GM23248 (cell line): ENCODE data around the gene PTPRD. TPM values are rescaled to one million over a fixed set of nuclear protein-coding genes. Genes with fewer than 3 reads are reported as not detected.

Source experiments
- DNase-seq: peaks from one replicate; pipeline ENCODE4 v3.0.0-alpha.2; 2015
- H2AFZ ChIP-seq: fragments of 200-600 bp; sonication (generic); 2 replicates; pipeline ENCODE4 v1.6.1; 2016; ENCODE audit warnings: antibody characterized with exemption
- H3F3A ChIP-seq: fragments of 200-600 bp; sonication (generic); 2 replicates; pipeline ENCODE4 v1.6.1; 2016; ENCODE audit warnings: mild to moderate bottlenecking, antibody characterized with exemption, mixed run types; ENCODE audit not compliant: insufficient read depth
- H3K27ac ChIP-seq: fragments of 200-600 bp; sonication (generic); 2 replicates; pipeline ENCODE4 v1.5.1; 2016; ENCODE audit warnings: mild to moderate bottlenecking
- H3K27me3 ChIP-seq: fragments of 200-600 bp; sonication (generic); replicated peaks from 2 replicates; pipeline ENCODE4 v1.6.1; 2016; ENCODE audit warnings: mild to moderate bottlenecking; ENCODE audit not compliant: insufficient read depth
- H3K36me3 ChIP-seq: fragments of 200-600 bp; sonication (generic); 2 replicates; pipeline ENCODE4 v1.6.1; 2016; ENCODE audit warnings: low read depth, mild to moderate bottlenecking
- H3K4me1 ChIP-seq: fragments of 200-600 bp; sonication (generic); 2 replicates; pipeline ENCODE4 v1.6.1; 2016; ENCODE audit warnings: mild to moderate bottlenecking; ENCODE audit not compliant: insufficient read depth
- H3K4me2 ChIP-seq: fragments of 200-600 bp; sonication (generic); one replicate; pipeline ENCODE4 v1.6.1; 2016; ENCODE audit warnings: mild to moderate bottlenecking; ENCODE audit not compliant: unreplicated experiment
- H3K4me3 ChIP-seq: fragments of 200-600 bp; sonication (generic); 2 replicates; pipeline ENCODE4 v1.5.1; 2016; ENCODE audit warnings: mild to moderate bottlenecking
- H3K79me2 ChIP-seq: fragments of 200-600 bp; sonication (generic); 2 replicates; pipeline ENCODE4 v1.6.1; 2016; ENCODE audit warnings: mild to moderate bottlenecking; ENCODE audit not compliant: insufficient read depth
- H3K9ac ChIP-seq: fragments of 200-600 bp; sonication (generic); 2 replicates; pipeline ENCODE4 v1.6.1; 2016; ENCODE audit warnings: mild to moderate bottlenecking
- H3K9me2 ChIP-seq: fragments of 200-600 bp; sonication (generic); 2 replicates; pipeline ENCODE4 v1.6.1; 2016; ENCODE audit warnings: mixed run types, mild to moderate bottlenecking, moderate library complexity; ENCODE audit not compliant: insufficient read depth
- H3K9me3 ChIP-seq: fragments of 200-600 bp; sonication (generic); one replicate; pipeline ENCODE4 v1.6.1; 2017; ENCODE audit warnings: low read depth
- H4K20me1 ChIP-seq: fragments of 200-600 bp; sonication (generic); 2 replicates; pipeline ENCODE4 v1.6.0; 2016; ENCODE audit not compliant: insufficient read depth
- EZH2 ChIP-seq: fragments of 200-600 bp; sonication (generic); IDR thresholded peaks from 2 replicates; pipeline ENCODE4 v1.6.1; 2018; ENCODE audit warnings: antibody characterized with exemption, mild to moderate bottlenecking; ENCODE audit not compliant: insufficient read depth, poor library complexity, severe bottlenecking
- EZH2phosphoT487 ChIP-seq: fragments of 200-600 bp; sonication (generic); IDR thresholded peaks from 2 replicates; pipeline ENCODE4 v1.6.1; 2018; ENCODE audit warnings: antibody characterized with exemption, moderate library complexity, mild to moderate bottlenecking, low read depth; ENCODE audit not compliant: insufficient read depth
- WGBS, 2 experiments: methylation state at CpG; one replicate each; pipeline ENCODE4 v1.1.6; 2015 to 2017; ENCODE audit warnings: low lambda C conversion rate in 2 of 2, low coverage in 1 of 2; ENCODE audit errors: missing lambda C conversion rate in 2 of 2; 5-methylcytosine and 5-hydroxymethylcytosine counted together
- in situ Hi-C: fragments of 300-500 bp; cut with MboI; formaldehyde crosslinking; loops from 2 replicates; pipeline ENCODE4 v1.15.0; 2020
- polyA plus RNA-seq: library from polyadenylated mRNA; unstranded; fragments of >200 nt; fragmentation: Nextera tagmentation; extraction: Ambion mirVana; gene quantifications from 2 replicates; pipeline ENCODE4 v1.2.1, GENCODE V29; 2016
- total RNA-seq: library from RNA; depleted of rRNA; stranded (reverse); fragments of >200 nt; shearing (Covaris generic); gene quantifications from 2 replicates; pipeline ENCODE4 v1.2.3, GENCODE V29; 2014

PTPRD gene
- total and polyA plus RNA-seq, 2 experiments from 2014 or later: 0.05 TPM; not detected in 1

DNA sequence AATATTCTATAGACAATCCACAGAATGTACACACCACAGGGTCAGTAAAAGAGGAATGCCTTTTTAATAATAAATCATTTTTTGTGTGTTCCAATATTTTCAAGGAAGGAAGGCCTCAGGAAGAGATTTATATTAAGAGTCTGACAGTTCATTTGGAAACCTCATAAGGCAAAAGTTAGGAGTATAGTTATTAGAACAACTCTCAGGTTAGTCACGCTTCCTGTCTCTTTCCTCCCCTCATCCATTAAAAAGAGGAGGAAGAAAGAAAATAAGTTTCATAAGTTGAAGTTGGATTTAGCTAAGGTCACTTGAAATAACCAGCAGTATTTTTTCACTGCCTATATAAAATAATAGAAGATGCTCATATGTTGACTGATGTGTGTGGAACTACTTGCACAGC, 863.2 kb downstream of the PTPRD start:
- Histone ChIP-seq H3K9me3 (no peaks in the 10 kb centered on the region), H3K9ac (no peak overlapping the region), H3K79me2 (no peaks in the 10 kb centered on the region), H3K27me3 (no peaks in the 10 kb centered on the region), H3K4me2 (no peak overlapping the region), H3K27ac (no peak overlapping the region), H3K4me3 (no peak overlapping the region), H3K9me2 (no peaks in the 10 kb centered on the region), H2AFZ (no peak overlapping the region), H3K36me3 (no peaks in the 10 kb centered on the region), H3K4me1 (no peaks in the 10 kb centered on the region), H3F3A (no peaks in the 10 kb centered on the region), H4K20me1 (no peaks in the 10 kb centered on the region)
- in situ Hi-C loops: no loop called here
- 5 to 11% methylated on average over 1 of the region's 1 CpG for WGBS, 2 experiments
- no peak for DNase-seq
- TF ChIP-seq EZH2 (no peak), EZH2phosphoT487 (no peak)

DNA sequence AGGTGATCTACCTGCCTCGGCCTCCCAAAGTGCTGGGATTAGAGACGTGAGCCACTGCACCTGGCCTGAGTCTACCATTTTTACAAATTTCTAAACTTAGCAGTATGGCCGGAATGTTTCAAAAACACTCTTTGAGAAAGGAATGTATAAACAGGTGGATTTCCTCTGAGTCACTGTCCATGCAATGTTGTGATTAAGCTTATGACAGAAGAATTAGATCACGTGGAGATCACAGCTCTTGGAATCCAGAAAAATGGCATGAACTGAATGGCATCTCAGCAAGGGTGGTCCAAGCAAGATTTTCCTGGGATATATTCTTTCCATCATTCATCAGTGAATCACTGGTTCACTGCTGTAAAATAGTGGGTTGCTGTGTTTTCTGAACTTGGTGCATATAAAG, 865.0 kb downstream of the PTPRD start:
- in situ Hi-C loops: no loop called here
- DNase-seq: no peak
- TF ChIP-seq EZH2: no peak
- no peak for TF ChIP-seq EZH2phosphoT487
- no peaks in the 10 kb centered on the region for H3K4me1 ChIP-seq
- H3K9me3 ChIP-seq: no peaks in the 10 kb centered on the region
- no peak overlapping the region for H3K27ac ChIP-seq
- H3K9ac ChIP-seq: no peak overlapping the region
- no peak overlapping the region for H2AFZ ChIP-seq
- H3K9me2 ChIP-seq: no peaks in the 10 kb centered on the region
- H3K4me2 ChIP-seq: no peak overlapping the region
- no peaks in the 10 kb centered on the region for H3K36me3 ChIP-seq
- no peaks in the 10 kb centered on the region for H4K20me1 ChIP-seq
- WGBS, 2 experiments: 24 to 36% methylated on average over 4 of the region's 4 CpGs
- no peak overlapping the region for H3K4me3 ChIP-seq
- H3K79me2 ChIP-seq: no peaks in the 10 kb centered on the region
- H3F3A ChIP-seq: no peaks in the 10 kb centered on the region
- no peaks in the 10 kb centered on the region for H3K27me3 ChIP-seq

DNA sequence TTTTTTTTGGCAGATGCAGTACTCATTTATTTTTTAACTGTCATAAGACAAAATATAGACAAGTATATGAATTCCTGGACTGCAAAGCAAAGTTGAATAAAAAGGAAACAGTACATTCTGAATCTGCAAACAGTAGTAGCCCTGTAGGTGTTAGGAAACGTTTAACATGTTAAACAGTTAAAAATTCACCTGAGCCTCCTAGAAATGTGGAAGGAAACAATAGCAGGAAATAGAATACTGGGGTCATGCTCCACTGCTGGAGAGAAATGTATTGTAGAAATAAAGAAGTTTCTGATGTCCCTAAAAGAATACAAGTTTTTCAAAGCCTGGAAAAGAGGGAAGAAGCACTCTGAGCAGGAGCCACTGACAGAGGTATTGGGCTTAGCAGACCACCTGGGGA, 866.0 kb downstream of the PTPRD start:
- H3K4me3 ChIP-seq: no peak overlapping the region
- H3F3A ChIP-seq: no peaks in the 10 kb centered on the region
- in situ Hi-C loops: no loop called here
- no peaks in the 10 kb centered on the region for H3K9me2 ChIP-seq
- no peak overlapping the region for H3K4me2 ChIP-seq
- H3K27ac ChIP-seq: no peak overlapping the region
- no peaks in the 10 kb centered on the region for H3K4me1 ChIP-seq
- H3K36me3 ChIP-seq: no peaks in the 10 kb centered on the region
- H3K9me3 ChIP-seq: peaks cover 3% of the 10 kb centered on the region
- no peaks in the 10 kb centered on the region for H4K20me1 ChIP-seq
- TF ChIP-seq EZH2 (no peak), EZH2phosphoT487 (no peak)
- no peak for DNase-seq
- no peaks in the 10 kb centered on the region for H3K79me2 ChIP-seq
- H2AFZ ChIP-seq: no peak overlapping the region
- no peak overlapping the region for H3K9ac ChIP-seq
- no peaks in the 10 kb centered on the region for H3K27me3 ChIP-seq
- WGBS, 2 experiments: 0 to 3% methylated on average over 1 of the region's 1 CpG

DNA sequence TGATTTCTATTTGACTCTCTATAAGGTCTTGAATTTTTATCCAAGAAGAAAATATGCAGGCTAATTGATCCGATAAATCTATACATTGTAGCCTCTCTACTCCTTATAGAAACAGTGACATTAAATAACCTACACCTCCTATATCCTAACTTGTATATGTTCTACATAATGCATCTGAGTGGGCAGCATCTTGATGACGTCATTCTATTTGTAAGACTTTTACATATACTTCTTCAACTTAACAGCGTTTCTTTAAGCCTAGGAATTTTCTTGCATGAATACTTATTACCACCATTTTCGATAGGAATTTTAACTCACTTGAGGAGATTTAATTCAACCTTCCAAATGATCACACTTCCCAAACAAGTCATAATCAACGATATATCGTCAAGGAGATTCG, 869.0 kb downstream of the PTPRD start:
- TF ChIP-seq EZH2phosphoT487 (no peak), EZH2 (no peak)
- H3K27ac ChIP-seq: no peak overlapping the region
- H3K9me2 ChIP-seq: no peaks in the 10 kb centered on the region
- no peak overlapping the region for H3K9ac ChIP-seq
- no peak overlapping the region for H3K4me3 ChIP-seq
- no peaks in the 10 kb centered on the region for H3K27me3 ChIP-seq
- H3K4me2 ChIP-seq: no peak overlapping the region
- WGBS, 2 experiments: 32 to 34% methylated on average over 7 of the region's 7 CpGs
- H3K79me2 ChIP-seq: no peaks in the 10 kb centered on the region
- no peak for DNase-seq
- peaks cover 5% of the 10 kb centered on the region for H3K9me3 ChIP-seq
- H4K20me1 ChIP-seq: no peaks in the 10 kb centered on the region
- no peaks in the 10 kb centered on the region for H3K36me3 ChIP-seq
- no peak overlapping the region for H2AFZ ChIP-seq
- no peaks in the 10 kb centered on the region for H3F3A ChIP-seq
- in situ Hi-C loops: no loop called here
- H3K4me1 ChIP-seq: no peaks in the 10 kb centered on the region

DNA sequence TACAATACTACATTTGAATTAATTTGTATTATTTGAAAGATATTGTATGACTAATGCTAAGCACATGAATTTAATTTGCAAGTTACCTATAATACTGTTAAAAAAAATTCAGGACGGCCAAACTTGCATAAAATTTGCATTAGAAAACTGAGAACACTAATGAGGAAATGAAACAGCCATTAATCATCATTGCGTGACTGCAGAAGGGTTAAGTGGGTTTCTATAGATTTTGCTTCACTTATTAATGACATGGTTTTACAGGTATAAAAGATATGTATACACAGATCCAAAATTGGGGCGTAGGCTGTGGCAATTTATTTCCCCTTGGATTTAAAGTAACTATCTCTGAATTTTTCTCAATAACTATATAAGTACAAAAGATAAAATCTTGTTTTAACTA, 882.6 kb downstream of the PTPRD start:
- Histone ChIP-seq H3K4me1 (no peaks in the 10 kb centered on the region), H3K36me3 (no peaks in the 10 kb centered on the region), H3K27ac (no peak overlapping the region), H4K20me1 (no peaks in the 10 kb centered on the region), H3K9ac (no peak overlapping the region), H3K9me3 (no peaks in the 10 kb centered on the region), H3F3A (no peaks in the 10 kb centered on the region), H2AFZ (no peak overlapping the region), H3K27me3 (no peaks in the 10 kb centered on the region), H3K4me2 (no peak overlapping the region), H3K79me2 (no peaks in the 10 kb centered on the region), H3K4me3 (no peak overlapping the region), H3K9me2 (no peaks in the 10 kb centered on the region)
- in situ Hi-C loops: no loop called here
- TF ChIP-seq EZH2: no peak
- no peak for TF ChIP-seq EZH2phosphoT487
- DNase-seq: no peak
- 11 to 15% methylated on average over 3 of the region's 3 CpGs for WGBS, 2 experiments
